Measurements from ENCODE around the gene FRY.
A peak's percentile ranks its signal among the peaks of the same experiment; 100 is the strongest.

FRY gene

DNA sequence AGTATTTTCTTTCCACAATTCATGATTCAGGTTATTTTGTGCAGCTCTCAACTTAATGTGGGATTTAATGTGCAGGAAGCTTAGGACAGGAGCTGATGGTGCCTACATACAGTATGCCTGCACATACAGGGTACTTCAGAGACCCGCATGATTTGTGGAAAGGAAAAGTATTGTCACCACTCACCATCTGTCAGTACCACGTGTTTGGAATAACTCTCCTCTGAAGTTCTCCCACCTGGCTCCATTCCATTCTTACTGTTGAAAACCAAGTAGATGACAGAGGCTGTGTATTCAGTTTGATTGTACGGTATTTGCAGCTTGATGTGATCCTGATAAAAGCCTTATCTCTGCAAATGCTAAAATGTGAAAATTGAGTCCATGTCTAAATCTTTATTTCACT is 197.9 kb downstream of the FRY start:
- no peak for DNase-seq

DNA sequence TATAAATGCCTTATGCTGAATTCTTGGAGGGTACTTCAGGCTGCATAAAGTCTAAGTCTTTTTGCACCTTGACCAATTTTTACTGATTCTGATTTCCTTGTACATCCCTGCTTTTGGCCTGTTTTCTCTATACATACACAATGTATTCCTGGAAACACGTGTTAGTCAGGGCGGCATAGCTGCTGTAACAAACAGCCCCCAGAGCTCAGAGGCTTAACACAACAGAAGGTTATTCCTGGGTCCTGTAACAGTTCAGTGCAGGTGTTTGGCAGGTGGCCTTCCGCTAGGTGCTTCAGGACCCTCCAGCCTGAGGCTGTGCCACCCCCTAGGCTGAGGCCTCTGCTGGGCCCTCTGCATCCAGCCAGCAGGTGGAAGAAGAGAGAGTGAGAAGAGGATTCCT is 200.7 kb downstream of the FRY start:
- DNase-seq, result no peak

DNA sequence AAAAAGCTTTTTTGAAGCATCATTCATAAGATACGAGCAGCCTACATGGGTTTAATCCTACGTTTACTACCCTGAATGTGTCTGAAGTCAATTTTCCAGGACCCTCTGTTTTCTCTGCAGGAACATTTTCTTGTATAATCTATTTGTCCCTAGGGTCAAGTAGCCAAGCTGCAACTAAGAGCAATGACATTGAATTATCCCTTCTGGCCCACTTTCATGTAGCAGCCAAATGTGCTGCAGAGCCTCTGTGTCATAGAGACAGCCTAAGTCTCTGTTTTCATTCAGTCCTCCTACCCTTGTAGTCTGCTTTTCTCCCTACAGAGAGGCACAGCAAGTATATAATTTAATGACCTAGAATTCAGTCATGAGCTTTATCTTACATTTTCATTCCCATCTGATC is 201.5 kb downstream of the FRY start:
- DNase-seq, result no peak

DNA sequence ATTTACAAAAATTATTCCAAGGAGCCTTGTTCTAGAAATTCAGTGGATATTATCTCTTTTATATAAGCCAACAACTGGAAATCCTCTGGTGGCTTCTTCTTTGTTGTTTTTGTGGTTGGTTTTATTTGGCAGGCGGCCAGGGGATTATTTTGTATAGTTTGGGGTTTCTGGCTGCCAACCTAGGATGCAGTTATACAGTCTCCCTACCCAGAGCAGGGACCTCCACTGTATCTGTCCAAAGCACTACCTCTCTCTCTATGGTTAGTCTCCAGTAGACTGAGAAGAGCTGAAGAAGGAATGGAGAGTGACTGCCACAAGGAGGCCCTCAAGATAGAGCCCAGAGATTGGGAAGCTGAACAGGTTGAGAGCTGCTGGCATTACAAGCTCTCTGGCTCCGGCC is 203.3 kb downstream of the FRY start:
- DNase-seq, result no peak

DNA sequence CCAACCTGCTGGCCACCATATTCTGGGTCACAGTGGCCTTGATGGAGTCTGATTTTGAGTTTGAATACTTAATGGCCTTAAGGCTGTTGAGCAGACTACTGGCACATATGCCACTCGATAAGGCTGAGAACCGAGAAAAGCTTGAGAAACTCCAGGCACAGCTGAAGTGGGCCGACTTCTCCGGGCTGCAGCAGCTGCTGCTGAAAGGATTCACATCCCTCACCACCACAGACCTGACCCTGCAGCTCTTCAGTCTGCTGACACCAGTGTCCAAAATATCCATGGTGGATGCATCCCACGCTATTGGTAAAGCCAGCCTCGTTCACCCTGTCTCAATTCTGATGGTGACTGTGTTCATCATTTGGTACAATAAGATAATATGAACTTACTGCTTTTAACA is 206.1 kb downstream of the FRY start:
- DNase-seq, result no peak

DNA sequence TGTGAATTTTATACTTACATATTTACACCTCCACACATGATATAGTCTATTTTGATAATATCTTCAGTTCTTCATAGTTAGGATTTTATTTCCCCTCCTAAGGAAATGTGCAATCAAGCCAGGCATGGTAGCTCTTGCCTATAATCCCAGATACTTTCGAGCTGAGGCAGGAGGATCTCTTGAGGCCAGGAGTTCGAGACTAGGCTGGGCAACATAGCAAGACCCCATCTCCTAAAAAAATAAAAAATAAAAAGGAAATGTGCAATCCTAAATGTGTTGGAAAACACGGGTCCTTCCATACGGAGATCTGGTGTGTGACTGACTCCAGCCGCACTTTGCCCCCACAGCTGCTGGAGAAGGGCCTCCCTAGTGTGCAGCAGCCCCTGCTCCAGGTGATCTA is 212.1 kb downstream of the FRY start:
- DNase-seq, result no peak

DNA sequence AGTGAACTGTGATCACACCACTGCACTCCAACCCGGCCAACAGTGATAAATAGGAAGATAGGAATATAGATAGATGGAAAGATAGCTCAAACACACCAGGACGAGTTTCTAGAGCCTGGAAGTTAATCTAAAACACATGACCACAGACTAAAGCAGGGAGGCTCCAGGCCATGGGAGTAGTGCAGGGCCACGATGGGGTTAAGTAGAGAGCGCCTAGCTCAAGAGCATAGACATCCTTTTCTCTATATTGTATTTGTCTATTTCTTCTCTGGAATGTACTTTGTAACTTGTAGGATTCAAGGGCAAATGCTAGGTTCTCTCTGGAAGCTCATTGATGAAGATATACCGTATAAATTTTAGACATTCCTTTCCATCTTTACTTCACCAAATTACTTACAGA is 214.0 kb downstream of the FRY start:
- no peak for DNase-seq

DNA sequence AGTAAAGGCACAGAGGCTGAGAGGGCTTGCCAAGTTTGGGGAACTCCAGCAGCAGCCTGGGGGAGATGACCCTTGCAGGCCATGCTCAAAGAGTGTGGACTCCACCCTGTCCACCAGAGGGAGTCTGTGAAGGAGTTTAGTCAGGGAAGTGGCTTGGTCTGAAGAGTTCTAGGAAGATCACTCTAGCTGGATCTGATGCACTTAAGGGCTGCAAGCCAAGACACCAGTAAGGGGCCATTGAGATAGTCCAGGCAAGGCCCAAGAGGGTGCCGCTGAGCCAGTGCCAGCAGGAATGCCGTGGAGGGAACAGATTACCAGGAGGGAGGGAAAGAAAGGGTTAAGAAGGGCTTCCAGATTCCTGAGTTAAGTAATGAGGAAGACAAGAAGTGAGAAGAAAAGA is 214.9 kb downstream of the FRY start:
- DNase-seq, result peak; percentile 29

DNA sequence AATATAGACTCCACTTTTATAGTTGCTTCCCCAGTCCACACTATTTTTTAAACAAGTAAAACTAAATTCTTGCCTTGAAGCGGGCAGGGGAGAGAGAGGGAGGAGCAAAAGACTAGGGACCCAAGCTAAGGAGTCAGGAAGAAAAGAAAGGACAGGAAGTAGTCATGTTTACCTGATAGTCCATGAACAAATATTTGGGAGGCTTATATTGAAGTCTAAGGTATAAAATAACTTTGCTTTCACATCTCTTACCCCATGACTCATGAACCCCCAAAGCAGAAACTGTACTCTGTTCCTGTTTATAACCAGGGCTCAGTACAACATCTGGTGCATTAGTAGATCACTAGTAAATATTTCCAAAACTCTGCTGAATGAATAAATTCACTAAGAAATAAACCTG is 216.3 kb downstream of the FRY start:
- no peak for DNase-seq

DNA sequence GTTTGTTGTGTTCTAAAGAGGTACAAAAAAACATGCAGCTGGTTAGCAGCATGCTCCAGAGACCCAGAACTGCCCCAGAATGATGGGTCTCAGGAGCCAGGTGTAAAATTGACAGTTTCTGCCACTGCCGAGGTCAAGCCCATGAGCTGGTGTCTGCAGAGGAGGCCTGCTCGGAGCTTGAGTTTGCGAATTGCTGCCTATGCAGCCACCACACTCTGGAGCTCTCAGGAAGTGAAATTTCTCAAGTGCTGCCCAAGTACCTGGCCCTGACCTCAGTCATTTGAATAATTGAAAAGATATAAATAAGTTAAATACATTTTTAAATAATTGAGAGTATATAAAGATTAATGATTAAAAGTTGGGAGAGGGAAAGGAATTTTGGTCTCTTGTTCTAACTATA is 217.2 kb downstream of the FRY start:
- no peak for DNase-seq

DNA sequence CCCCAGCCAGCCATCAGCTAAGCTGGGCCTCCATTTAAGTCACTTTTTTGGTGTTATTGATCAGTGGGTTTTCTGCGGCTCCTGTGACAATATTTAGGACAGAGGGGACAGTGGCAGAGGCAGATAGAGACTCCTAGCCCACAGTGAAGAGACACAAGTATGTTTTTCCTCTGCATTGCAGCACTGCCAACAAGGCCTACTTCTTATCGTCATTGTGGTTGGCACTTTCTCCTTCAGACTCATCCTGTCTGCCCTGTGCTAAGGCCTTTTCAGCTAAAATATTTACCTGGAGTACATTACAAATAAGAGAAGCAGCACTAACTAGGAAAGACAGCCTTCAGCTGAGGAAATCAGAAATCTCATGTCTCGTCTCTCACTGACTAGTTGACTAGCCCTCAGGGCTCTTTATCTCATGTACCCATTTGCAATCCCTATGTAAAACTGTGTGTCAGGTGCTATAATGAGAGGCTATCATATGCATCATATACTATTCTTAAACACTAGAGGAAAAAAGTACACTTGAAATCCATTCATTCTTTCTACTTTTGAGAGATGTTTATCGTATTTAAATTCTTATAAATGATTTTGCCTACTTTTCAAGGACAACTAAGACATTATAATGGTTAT is 221.4 kb downstream of the FRY start:
- DNase-seq, result no peak

DNA sequence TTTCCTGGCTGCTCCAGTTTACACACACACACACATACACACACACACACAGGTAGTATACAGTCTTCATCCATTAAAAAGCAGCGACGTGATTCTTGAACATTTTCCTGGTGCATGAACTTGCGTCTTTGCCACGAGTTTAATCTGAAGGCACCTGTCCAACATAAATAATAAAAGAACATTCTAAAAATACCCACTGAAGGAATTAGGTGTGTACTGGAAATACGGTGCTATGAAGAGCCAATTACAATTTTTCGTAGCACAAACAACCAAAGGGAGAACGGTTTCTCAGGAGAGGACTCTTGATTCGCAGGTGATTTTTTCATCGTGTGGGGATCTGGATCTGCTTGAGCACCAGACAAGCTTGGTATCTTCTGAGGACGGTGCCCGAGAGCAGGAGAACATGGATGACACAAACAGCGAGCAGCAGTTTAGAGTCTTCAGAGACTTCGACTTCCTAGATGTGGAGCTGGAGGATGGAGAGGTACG is 222.4 kb downstream of the FRY start:
- DNase-seq, result no peak

DNA sequence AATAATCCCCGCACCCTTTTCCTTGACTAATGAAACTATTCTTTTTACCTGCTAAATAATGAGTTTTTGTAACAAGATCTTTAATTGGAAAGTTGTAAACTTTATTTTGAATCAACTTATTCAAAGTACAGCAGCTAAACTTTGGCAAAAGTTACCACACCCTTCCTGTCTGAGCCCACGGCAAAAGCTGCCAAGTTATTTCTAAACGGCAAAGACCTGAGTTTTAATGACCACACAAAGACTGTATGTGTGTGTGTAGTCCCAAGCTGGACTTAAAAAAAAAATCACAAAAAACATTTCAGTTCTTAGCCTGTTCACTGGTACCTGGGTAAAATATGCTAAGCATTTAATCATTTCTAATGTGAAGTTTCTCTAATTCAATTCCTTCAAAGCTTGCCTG is 222.8 kb downstream of the FRY start:
- no peak for DNase-seq

DNA sequence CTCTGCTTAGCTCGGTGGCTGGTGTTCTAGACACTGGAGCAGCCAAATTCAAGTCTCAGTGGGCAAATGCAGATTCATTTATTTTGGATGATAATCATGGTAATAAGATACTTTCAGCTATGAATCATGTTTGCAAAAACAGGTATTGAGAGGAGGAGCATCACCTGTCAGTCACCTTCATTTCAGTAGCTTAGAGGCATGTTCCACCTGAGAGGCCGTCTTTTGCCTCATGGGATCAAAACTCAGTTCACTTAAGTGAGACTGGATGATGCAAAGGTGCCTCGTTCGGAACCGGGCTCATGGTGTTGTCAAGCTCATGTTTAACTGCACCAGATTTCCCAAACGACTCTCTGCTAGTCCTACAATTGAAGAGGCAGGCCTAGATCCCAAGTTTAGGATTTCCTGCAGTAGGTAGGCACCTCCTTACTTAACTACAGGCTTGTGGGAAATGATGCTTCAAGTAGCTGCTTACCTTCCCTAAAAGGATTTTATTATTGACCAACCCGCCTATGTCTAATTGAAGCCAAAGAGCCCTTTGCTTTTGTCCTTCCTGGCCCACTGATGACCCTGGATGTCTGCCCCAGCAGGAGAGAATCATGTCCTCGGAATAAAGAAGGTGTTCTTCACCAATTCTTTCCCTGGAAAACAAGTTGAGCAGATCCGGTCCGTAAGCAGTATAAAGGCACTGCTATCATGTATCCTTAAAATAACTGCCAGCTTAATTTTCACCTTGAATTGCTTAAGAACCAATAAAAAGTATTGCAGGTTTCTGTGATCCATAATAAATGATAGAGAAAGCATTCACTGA is 223.5 kb downstream of the FRY start:
- DNase-seq, result no peak

DNA sequence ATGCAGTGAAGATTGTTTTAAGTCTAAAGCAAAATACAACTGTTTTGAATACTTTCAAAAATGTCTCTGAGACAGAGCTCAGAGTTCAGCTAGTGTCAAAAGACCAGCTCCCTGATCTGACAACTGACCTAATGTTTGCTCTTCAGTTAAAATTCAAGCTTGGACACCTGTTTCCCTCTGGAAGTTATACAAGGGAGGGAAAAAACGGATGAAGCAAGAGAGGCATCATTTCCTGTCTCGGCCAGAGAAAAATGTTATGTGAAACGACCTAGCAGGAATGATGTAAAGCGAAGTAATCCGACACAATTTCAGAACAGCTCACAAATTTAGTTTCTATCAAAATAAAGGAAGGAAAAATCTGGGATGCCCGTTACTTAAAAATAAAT is 224.1 kb downstream of the FRY start:
- no peak for DNase-seq

DNA sequence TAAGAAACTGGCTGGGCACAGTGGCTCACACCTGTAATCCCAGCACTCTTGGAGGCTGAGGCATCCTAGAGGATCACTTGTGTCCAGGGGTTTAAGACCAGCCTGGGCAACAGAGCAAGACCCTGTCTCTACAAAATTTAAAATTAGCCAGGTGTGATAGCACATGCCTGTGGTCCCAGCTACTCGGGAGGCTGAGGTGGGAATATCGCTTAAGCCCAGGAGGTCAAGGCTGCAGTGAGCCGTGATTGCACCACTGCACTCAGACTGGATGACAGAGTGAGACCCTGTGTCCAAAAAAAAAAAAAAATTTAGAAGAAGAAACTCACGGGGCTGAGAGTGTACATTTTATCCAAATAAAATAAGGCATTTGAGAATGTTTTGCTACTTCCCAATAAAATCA is 224.7 kb downstream of the FRY start:
- DNase-seq, result no peak

DNA sequence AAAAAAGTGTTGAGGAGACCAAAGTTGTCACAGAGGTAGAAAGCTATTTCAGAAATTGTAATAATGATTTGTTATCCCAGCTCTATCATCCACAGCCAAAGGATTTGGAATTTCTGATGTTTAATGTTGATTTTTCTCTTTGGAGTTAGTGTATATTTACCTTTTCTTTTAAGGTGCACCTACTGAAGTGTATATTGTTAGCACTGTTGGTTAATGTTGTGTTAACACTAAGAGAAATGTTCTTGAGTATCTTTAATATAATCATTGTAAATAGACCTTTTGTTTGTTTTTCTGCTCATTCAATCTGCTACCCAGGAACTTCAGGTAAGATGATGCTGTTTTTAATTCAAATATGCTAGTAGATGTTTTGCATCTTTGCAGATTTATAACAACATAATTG is 226.1 kb downstream of the FRY start:
- no peak for DNase-seq

DNA sequence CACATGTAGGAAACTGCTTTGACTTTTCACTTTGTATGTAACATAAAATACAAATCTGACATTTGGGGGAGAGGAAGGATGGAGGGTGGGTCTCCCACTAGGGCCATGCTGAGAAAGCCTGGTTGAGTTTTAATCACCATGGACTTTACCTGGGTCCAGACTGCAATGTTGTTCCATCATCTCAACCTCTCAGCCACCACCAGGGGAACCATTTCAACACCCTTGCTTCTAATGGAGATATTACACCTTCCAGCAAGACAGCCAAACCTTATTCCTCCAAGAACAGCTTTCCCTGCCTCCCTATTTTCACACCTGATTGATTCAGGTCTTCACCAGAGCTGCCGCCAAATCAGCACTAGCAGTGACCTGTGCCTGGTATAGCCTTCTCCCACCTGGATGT is 227.5 kb downstream of the FRY start:
- no peak for DNase-seq

DNA sequence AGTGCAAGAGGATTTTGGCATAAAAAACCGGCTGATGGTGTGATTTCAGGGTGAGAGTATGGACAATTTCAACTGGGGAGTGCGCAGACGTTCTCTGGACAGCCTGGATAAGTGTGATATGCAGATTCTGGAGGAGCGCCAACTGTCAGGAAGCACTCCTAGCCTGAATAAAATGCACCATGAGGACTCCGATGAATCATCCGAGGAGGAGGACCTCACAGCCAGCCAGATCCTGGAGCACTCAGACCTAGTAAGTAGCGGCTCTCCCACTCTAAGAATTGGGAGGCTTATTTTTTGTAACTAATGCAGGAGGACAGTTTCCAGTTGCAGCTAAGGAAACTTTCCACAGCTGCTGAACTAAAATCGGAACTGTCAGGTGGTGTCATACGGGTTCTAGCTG is 230.0 kb downstream of the FRY start:
- no peak for DNase-seq

DNA sequence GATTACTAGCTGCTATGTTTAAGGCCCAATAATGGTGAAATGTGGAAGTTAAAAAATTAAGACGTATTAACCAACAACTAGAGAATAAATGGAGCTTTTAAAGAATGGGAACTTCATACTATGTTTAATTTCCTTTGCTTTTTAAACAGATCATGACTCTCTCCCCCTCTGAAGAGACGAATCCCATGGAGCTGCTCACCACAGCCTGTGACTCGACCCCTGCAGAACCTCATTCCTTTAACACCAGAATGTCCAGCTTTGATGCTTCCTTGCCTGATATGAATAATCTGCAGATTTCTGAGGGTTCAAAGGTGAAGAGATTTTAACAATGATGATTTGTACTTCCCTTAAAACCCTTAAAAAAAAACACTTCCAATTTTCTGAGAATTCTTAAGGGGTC is 230.6 kb downstream of the FRY start:
- DNase-seq, result no peak

DNA sequence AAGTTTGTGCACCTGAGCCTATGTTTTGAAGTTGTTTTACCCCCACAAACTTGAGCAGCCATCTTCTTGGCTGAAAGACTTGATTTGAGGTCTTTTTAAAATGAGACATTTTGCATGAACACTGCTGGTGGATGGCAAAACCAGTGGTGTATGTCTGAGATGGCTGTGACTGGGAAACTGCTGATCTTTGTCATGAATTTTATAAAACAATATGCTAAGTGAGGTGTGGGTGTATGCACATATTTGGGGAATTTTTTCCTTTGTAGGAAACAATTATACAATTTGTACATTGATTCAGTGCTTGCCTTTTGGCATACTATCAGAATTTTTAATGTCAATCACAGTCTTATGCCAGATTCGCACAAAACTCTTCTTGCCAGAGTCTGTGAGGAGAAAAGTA is 231.0 kb downstream of the FRY start:
- DNase-seq, result no peak

DNA sequence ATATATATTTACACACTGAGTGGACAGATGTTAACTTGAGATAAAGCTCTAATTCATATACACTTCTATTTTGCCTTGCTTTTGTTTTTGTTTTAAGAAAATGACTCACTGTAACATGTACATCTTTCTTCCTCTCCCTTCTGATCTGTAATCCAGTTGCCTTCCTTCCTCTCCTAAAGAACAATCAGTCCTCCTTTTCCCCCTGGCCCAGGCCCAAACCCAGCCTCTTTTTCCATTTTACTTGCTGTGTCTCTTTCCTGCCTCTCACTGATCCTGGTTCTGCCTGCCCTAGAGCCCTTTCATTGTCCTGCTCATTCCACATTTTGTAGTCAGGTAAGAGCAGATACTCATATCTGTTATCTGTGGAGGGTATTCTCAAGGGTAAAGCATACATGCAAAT is 232.8 kb downstream of the FRY start:
- DNase-seq, result no peak

DNA sequence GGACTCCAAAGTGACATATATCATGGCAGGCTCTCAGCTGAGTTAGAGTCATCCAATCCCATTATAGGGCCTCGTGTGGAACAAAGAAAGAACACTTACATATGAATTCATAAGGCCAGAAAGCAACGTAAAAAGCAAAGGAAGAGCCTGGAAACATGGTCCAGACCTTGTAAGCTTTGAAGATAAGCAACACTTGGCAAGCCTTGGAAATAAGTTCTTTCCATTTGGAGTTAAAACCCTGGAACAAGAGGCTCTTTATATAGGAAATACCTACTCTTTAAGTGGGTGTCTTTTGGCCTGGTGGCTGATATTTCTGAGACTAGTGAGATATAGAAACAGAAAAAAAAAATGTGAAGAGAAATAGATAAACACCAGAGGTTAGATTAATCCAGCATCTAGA is 234.2 kb downstream of the FRY start:
- no peak for DNase-seq

DNA sequence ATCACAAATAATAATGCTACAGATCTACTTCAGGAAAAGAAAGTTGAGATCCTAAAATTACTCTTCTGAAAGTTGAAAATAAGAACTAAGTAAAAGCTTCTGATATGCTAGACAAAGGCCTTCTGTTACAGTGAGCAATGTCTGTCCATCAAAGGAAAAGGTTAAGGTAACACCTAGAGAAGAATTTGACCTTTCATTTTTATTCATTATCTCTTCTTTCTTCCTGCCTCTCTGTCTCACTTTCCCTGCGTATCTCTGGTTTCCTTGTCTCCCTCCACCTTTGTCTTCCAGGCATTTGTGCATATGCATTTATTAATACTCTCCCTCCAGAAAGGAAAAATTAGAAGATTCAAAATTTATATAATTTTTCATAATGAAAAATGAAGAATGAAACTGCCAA is 234.6 kb downstream of the FRY start:
- no peak for DNase-seq

DNA sequence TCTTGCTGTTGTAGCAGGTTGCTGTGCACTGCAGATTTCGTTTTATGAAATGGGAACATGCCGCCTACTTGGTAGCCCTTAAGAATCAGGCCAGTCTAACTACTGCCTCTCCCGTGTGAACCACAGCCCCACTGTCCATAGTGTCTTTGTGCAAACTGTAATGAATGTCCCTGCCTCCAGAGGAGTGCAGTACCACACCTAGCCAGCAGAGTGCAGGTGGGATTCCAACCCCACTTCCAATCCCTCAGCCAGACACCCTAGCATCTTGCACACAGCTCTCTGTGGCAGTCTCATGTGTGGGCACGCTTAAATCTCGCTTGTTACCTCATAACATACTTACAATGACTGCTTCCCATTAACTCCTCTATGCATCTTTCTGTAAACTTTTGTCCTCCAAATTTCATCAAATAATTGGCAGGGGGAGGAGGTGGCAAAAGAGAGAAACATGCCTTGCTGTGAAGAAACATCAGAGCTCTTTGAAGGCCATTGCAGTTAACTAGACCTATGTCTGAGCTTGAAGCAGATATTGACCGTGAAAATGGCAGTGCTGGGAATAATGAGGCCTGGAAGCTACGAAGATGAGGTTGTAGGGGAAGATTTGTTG is 236.4 kb downstream of the FRY start:
- peak; percentile 58 for DNase-seq

Measured in activated naive CD4-positive, alpha-beta T cell treated with anti-CD3 and anti-CD28 coated beads, Interleukin-2, amount 50 U/mL, for 16 hours (primary cell).